22Rv1 (cell line): Measurements from ENCODE around the gene ARHGEF28.

Source experiments
- ZFX ChIP-seq: fragments of 450-650 bp; IDR thresholded peaks from 2 replicates; pipeline ENCODE4 v1.6.1; 2017; ENCODE audit warnings: antibody characterized with exemption, borderline replicate concordance
- TF ChIP-seq, protein P1 (sequence below): fragments of 450-650 bp; IDR thresholded peaks from 2 replicates; pipeline ENCODE4 v1.5.1; 2017; ENCODE audit warnings: mild to moderate bottlenecking

DNA sequence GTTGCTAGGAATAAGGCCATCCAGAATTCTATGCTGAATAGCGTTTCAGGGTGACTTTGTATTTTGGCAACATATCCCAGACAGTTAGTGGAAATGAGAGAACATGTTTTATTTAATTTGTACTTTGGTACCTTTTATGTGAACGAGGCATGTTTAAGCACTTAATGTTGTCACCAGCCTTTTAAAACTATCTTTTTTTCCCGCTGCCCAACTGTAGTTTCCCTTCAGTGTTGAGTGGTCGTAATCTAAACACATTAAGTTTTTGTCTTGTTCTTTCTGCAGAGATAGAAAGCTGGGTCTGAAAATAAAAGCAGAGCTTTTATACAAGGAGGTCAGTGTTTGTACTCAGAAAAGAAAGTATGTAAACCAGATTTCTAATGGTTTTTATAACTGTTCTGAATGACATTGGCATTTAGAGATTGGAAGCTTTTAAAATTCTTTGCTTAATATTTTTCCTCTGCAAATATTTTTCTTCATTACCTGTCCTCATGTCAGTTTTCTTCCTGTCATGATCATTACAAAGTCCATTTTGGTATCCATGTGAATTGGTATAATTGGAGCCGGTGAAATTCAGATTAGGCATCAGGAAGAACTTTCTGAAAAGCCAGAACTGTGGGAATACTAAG, 100.7 kb downstream of the ARHGEF28 start:
- TF ChIP-seq, protein P1, sequence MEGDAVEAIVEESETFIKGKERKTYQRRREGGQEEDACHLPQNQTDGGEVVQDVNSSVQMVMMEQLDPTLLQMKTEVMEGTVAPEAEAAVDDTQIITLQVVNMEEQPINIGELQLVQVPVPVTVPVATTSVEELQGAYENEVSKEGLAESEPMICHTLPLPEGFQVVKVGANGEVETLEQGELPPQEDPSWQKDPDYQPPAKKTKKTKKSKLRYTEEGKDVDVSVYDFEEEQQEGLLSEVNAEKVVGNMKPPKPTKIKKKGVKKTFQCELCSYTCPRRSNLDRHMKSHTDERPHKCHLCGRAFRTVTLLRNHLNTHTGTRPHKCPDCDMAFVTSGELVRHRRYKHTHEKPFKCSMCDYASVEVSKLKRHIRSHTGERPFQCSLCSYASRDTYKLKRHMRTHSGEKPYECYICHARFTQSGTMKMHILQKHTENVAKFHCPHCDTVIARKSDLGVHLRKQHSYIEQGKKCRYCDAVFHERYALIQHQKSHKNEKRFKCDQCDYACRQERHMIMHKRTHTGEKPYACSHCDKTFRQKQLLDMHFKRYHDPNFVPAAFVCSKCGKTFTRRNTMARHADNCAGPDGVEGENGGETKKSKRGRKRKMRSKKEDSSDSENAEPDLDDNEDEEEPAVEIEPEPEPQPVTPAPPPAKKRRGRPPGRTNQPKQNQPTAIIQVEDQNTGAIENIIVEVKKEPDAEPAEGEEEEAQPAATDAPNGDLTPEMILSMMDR: no peak
- TF ChIP-seq ZFX: no peak
